ENCODE data around the gene PIM2.
"Not testable (repeated sequence)": the region's sequence is repeated elsewhere in the genome, so short reads cannot be mapped to it uniquely, and the experiment has no call there.

PIM2 gene

DNA sequence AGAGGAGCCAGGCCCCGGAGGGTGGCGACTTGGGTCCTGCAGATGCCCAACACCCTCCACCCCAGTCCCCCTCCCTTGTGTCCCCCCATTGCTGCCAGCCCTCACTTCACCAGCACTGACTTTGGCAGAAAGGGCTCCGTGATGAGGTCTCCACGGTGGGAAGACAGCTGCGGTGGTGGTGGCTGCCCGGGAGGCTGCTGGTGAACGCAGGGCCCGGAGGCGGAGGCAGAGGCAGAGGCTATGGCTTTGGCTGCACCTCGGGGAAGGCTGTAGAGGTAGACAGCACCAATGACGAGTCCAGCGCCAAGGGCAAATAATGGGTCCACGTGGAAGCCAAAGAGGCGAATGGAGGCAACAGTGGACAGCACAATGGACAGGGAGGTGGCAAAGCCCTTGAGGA lies 14.2 kb downstream of the PIM2 start:
- no peak for DNase-seq

DNA sequence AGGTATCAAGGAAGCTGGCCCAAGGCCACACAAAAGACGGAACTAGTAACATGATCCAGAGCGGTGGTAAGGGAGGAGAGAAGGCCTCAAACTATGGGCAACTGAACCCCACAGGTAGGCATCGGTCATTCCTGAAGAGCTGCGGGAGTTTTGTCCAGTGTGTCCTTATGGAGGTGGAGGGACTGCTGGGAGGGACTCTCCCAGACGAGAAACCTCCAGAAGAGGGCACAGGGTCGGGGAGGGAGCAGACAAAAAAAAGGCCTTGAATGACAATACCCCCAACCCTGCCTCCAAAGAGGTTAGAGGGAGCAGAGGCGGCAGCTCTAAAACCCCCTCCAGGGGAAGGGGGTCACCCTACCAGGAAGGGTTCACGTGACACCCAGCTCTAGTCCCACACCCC lies 14.6 kb downstream of the PIM2 start:
- no peak for DNase-seq

DNA sequence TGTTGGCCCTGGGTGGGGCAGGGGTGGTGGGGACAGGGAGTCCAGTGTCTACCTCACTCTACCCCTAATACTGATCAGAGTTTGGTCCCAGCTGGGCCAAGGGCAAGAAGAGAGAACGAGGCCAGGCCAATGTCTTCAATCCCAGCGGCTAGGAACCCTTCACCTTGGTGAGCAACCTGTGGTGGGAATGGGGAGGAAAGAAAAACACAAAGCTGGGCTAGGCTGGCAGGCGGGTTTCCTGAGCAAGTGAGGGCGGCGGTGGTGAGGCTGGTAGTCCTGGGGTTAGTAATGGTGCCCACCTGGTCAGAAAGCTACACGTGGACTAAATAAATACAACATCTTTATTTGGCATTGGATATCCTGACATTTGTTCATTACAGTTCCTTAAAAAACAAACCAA lies 15.5 kb downstream of the PIM2 start:
- DNase-seq, result no peak

DNA sequence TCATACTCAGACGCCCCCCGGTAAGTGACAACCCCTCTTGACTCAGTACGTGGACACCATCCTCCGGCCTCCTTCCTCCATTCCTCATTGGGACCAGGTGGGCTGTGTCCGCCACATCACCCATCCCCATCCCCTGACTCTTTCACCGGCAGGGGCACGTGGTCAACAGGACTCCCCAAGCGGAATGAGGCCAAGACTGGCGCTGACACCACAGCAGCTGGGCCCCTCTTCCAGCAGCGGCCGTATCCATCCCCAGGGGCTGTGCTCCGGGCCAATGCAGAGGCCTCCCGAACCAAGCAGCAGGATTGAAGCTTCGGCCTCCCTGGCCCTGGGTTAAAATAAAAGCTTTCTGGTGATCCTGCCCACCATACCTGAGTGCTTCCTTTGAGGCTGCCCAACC lies 16.0 kb downstream of the PIM2 start:
- DNase-seq, result no peak

DNA sequence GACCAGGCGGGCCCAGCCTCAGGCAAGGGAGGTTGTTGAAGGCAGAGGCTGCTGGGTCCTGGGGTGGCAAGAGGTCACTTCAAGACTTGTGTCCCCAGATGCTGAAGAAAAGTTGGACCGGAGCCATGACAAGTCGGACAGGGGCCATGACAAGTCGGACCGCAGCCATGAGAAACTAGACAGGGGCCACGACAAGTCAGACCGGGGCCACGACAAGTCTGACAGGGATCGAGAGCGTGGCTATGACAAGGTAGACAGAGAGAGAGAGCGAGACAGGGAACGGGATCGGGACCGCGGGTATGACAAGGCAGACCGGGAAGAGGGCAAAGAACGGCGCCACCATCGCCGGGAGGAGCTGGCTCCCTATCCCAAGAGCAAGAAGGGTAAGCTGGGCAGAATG lies 16.7 kb downstream of the PIM2 start:
- no peak for DNase-seq

DNA sequence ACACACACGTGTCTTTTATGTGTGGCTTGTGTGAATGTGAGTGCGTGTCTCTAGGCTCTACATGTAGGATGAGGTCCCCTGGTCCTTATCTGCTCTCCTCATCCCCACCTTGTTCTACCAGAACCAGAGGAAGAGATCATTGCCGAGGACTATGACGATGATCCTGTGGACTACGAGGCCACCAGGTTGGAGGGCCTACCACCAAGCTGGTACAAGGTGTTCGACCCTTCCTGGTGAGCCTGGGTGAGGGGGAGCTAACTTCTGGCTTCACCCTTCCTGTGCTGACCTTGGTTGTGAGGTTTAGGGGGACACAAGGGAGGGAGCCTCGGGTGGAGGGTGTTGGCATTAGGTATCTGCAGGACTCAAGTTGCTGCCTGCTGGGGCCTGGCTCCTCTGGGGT lies 17.8 kb downstream of the PIM2 start:
- DNase-seq, result no peak

DNA sequence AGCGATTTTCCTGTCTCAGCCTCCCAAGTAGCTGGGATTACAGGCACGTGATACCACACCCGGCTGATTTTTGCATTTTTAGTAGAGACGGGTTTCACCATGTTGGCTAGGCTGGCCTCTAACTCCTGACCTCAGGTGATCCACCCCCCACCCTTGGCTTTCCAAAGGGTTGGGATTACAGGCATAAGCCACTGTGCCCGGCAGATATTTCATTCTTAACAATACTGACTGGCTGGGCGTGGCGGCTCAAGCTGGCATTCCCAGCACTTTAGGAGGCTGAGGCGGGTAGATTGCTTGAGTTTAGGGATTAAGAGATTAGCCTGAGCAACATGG lies 19.8 kb downstream of the PIM2 start:
- no peak for DNase-seq

DNA sequence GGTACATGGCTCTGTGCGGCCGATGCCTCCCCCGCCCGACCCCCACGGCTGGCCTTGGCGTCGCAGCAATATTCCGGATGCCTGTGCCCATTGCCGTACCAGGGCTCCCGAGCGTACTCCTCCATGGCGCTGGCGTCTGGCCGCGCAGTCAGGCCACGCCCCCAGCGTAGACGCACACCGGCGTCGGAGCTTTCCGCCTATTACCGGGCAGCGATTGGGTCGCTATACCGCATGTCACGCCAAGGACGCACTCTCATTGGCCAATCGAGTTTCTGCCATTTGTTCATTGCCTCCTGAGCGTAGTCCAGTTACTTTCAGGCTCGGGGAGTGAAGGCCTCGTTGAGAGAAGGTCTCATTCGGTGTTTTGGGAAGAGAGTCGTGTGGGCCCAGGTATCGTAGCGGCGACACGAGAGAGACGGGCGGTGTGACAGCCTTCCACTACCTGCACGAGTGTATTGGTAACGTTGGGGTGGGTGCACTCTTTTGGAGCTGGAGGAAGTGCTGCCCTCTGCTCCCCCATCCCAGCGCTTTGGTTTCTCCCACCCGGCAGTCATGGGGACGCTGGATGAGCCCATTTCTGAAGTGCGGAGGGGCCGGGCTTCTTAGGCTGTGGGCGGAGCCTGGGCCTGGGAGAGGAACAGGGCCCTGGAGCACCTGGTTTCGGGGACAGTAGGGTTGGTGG lies 21.1 kb downstream of the PIM2 start, which contains the start of the genes PQBP1 and TIMM17B:
TSS of gene PQBP1 (plus strand) at position 306 of the 682 bp plus-strand sequence. CDS start 580 bp downstream, outside the sequence.
TSS of gene TIMM17B (minus strand) at position 144 of the 682 bp plus-strand sequence. CDS start at position 125, 19 bp downstream.
- DNase-seq, result peak; percentile 90

DNA sequence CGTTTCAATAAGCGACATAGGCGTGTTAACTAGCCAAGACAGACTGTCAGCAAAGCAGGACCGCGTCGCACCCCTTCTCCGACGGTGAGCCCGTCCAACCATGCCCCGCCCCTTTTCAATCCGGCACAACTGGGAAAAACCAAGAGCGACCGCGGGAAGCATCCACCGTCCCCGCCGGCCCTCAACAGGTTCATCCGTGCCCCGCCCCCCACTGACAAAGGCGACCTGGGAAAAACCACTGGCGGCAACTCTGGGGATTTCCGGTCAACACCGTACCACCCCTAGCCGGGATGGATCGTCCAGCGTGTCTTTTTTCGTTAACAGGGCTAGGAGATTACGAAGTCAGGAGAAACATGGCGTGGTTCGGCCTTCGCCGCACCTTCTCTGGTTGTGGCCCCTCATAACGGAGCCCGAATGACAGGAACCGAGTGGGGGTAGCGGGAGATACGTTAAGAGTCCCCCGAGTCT lies 21.6 kb downstream of the PIM2 start:
- DNase-seq, result peak; percentile 76

DNA sequence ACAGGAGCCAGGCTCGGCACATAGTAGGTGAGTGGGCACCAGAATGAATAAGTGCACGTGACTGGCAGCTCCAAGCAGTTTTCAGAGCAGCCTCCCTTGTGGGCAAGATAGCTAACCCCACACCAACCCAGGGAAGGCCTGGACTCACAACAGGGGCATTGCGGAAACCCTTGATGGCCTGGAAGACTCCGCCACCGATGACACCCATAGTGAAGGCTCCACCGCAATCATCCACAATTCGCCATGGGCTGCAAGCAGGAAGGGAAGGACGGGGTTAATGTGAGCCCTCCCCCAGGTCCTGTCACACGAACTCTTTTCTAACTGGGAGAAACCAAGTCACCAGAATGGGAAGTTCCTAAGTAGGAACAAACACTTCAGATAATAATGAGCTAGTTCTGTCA lies 22.2 kb downstream of the PIM2 start:
- no peak for DNase-seq

DNA sequence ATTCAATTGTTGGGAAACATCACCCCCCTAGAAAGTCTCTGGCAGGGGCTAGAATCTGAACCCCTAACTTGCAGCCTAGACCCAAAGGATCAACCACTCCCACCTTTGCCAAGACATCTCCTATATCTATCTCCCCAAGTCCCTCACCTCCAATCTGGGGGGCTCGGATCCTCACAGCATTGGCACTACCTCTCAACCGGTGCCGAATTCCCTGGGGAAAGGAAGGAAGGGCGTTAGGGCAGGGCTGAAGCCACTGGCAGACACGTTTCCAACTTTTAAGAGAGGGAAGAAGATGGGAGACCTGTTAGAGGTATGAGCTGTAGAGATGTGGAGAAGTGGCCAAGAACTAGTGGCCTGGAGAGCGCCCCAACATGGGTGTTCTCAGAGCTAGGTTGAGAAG lies 23.9 kb downstream of the PIM2 start:
- DNase-seq, result no peak

DNA sequence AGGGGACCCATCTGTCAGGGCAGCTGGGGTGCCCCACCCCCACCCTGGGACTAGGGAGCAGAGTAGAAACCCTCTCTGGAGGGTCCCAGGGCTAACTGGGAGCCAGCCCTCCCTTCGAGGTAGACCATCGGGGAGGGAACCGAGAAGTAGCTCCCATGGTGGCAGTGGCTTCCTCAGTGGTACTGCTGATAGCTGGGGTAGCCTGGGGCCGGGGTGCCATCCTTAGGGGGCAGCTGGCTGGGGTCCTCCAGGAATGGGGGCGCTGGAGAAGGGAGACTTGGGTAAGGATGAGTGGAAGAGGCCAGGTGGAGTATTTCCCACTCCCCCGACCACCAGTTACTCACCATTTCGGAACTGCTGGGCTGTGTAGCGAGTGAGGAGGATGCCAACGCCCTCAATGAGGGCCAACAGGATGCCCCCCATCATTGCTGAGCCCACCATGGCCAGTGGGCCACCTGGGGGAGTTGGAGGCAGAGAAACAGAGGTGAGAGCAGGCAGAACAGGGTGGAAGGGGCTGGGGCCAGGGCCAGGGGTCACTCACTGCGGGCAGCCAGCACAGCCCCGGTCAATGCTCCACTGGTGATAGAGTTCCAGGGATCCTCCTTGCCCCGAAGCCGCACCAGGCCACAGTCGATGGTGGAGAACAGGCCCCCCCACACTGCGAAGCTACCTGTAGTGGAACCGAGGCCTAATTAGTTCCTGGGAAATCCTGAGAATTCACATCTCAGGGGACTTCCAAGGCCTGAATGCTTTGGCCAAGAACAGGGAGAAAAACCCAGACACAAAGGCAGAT lies 25.1 kb downstream of the PIM2 start:
- DNase-seq, result no peak

DNA sequence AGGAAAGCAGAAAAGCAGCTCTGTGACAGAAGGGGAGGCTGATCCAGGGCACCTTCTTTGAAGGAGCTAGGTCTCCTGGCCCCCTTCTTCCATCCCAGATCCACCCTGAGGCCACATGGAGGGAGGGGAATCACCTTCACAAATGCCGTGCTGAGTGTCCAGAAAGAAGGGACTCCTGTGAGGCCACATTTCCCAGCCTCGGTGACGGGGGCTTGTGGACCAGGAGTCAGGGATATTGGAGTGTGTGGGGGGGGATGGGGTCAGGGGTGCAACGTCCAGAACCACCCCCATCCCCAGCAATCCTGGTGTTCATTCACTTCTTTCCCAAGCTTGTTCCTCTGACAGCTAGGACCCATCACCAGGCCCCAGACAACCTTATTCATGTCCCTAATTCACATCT lies 25.9 kb downstream of the PIM2 start:
- no peak for DNase-seq

DNA sequence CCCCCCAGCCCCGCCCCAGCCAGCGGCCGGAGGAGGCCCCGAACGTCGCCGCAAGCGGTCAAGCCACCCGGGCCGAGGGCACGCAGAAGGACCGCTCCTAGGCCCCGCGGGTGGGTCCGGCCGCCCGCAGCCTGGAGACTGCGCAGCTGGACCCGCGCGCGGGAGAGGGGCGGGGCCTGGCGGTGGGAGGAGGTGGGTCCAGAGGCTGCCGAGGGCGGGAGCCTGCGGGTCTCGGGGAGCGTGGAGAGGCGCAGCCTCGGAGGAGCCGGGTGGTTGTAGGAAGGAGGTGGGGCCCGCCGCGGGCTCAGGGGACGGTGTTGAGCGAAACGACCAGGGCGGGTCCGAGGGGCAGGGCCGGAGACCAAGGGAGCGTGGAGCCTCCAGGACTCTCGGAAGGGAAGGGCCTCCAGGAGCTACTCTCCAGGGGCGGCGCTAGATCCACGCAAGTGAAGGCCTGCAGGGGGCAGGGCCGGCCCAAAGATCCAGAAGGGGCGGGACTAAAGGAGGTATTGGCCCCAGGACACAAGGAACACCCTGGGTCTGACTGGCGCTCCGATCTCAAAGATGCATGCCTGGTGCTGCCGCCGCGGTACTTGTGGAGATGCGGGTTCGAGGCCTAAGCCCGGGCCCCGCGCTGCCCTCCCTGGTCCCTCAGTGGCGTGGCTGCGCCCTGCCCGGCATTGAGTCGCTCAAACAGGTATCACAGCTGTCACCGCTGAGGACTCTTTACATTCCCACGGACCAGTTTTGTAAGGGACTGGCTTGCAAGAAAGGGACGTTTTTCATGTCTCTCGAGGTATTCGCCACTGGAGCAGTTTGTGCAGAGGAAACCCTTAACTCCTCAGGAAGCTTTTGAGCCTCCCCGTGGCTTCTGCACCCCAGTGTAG lies 27.2 kb downstream of the PIM2 start:
- DNase-seq, result peak; percentile 84

DNA sequence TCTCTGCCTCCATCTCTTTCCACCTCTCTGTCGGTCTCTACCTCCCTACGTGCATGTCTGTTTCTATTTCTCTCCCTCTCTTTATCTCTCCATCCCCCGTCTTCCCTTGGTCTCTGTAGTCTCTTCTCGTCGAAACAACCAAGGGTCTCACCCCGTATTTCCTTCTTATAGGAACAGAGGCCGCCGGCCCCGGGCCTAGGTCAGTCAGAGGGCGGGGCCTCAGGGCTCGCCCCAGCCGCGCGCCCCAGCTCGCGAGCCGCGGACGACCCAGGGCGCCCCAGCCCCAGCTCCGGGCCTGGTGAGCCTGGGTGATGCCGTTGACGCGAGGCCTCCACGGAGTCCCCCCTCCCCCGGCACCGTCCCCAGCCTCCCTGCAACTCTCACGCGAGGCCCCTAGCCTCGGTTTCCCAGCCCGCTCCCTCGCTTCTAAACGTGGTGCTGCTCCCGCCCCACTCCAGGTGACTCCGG lies 27.9 kb downstream of the PIM2 start:
- no peak for DNase-seq

DNA sequence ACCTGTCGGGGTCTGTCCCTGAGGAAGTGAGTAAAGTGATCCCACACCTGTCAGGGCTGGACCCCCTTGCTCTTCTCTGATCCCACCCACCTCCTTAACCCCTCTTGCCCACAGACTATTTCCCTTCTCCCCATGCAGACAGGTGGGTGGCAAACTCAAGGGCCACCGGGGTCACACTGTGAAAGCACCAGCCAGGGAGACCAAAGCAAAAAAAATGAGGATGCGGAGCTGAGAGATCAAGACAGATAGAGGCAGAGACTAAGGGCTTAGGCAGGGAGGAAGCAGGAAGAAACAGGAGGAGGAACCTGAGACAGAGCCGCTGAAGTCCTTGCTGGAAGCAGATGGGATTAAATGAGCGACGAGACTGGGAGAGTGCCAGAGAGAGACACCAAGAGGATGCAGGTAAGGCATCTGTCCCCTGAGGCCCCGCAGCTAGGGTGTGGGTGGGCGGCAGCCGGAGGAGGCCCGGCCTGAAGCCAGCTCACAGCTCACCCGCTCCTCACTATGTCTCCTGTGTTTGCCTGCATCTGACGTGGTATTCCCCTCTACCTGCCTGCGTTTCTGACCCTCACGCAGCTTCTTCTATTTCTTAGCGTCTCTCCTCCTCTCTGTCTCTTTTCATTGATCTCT lies 28.4 kb downstream of the PIM2 start:
- peak; percentile 41 for DNase-seq

DNA sequence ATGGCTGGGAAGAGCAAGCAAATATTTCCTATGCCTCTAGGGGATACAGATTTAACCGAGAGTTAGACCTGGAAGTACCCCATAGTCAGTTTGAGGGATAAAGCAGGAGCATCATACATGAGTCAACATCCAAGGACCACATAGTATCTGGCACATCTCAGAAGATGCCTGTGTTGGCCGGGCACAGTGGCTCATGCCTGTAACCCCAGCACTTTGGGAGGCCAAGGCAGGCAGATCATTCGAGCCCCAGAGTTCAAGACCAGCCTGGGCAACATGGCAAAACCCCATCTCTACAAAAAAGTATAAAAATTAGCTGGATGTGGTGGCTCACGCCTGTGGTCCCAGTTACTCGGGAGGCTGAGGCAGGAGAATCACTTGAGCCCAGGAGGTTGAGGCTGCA lies 32.2 kb downstream of the PIM2 start:
- not testable (repeated sequence) for DNase-seq

DNA sequence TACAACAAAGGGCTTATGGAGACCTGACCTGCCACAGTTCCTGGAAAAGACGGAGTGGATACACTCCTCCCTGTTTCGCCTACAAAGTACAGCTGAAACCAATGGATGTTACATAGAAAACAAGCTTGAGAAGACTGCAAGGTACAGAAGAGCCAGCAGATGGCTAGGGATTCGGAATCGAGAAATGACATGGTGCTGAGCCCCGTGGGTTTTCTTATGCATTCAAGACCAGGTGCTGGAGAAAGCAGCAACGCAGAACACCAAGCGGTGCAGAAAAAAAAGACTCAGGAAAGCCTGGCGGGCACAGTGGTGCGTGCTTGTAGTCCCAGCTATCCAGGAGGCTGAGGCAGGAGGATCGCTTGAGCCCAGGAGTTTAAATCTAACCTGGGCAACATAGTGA lies 35.1 kb downstream of the PIM2 start:
- no peak for DNase-seq

DNA sequence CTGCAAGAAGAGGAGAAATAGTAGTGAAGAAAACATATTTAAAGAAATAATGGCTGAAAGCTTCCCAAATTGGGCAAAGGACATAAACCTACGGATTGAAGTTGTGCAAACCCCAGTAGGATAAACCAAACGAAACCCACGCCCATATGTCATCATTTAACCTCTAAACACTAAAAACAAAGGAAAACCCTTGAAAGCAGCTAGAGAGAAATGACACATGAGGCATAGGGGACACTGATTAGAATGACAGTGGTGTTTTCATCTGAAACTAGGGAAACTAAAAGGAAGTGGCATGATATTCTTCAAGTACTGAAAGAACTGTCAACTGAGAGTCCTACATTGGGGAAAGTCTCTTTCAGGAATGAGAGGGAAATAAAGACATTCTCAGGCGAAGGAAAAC lies 41.9 kb downstream of the PIM2 start:
- DNase-seq, result not testable (repeated sequence)

DNA sequence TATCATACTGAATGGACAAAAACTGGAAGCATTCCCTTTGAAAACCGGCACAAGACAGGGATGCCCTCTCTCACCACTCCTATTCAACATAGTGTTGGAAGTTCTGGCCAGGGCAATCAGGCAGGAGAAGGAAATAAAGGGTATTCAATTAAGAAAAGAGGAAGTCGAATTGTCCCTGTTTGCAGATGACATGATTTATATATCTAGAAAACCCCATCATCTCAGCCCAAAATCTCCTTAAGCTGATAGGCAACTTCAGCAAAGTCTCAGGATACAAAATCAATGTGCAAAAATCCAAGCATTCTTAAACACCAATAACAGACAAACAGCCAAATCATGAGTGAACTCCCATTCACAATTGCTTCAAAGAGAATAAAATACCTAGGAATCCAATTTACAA lies 46.8 kb downstream of the PIM2 start:
- not testable (repeated sequence) for DNase-seq

DNA sequence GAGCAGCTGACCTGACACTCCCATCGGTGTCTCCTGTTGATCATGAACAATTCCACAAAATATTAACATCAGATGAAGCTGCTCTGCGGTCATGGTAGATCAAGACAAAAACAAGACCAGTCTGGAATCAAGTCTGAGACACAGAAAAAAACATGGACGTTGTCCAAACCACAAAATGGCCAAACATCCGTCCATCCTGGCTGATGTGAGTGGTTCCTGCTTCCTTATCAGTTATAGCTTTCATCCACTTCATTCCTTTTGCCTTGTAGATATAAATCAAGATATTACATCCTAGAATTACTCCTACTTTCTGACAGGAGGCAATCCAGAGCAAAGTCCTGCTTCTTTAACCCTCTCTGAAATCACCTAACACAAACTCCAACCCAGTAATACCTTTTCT lies 54.6 kb downstream of the PIM2 start:
- no peak for DNase-seq
